Measurements from ENCODE around the gene ZNF14.
"Not testable (repeated sequence)": the region's sequence is repeated elsewhere in the genome, so short reads cannot be mapped to it uniquely, and the experiment has no call there.

Gene ZNF14

GRCh38 chr19:19743921-19744320 is 11.0 kb upstream of the ZNF14 start:
- H3K9ac ChIP-seq (ENCODE audit: low read depth, low read length); H3K27me3 ChIP-seq (ENCODE audit: control insufficient read depth, insufficient read depth, low read length); H3K4me1 ChIP-seq (ENCODE audit: control insufficient read depth, insufficient read depth, low read length); H3K4me3 ChIP-seq (ENCODE audit: low read depth, low read length); H3K36me3 ChIP-seq (ENCODE audit: control insufficient read depth, insufficient read depth, low read length); H3K9me3 ChIP-seq (ENCODE audit: control insufficient read depth, insufficient read depth, low read length): not testable (repeated sequence)

- Histone ChIP-seq H3K9me3 (ENCODE audit: control insufficient read depth, insufficient read depth, low read length) (no peaks in the 10 kb centered on the region), H3K9ac (ENCODE audit: low read depth, low read length) (no peak overlapping the region), H3K4me1 (ENCODE audit: control insufficient read depth, insufficient read depth, low read length) (no peaks in the 10 kb centered on the region), H3K36me3 (ENCODE audit: control insufficient read depth, insufficient read depth, low read length) (no peaks in the 10 kb centered on the region), H3K27me3 (ENCODE audit: control insufficient read depth, insufficient read depth, low read length) (no peaks in the 10 kb centered on the region), H3K4me3 (ENCODE audit: low read depth, low read length) (no peak overlapping the region)
Measured at GRCh38 chr19:19743176-19743575, 10.3 kb upstream of the ZNF14 start.

DNA sequence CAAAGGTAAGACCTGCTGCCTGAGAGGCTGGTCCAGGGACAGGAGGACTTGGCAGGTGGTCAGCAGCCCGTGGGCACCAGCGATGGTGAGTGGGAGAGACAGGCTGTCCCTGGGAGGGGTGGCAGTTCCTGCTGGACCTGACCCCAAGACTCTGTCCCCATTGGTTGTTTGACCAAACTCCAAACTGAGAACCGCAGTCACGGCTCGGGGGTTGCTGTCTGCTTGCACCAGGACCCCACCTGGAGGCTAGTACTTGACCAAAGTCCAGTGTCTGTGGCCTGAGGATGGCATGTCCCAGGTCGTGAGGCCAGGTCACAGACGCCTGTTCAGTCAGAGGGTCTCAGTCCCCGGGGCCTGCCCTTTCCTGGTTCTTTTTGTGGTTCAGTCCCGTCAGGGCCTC is 9.9 kb upstream of the ZNF14 start:
- Histone ChIP-seq H3K9ac (ENCODE audit: low read depth, low read length) (no peak overlapping the region), H3K36me3 (ENCODE audit: control insufficient read depth, insufficient read depth, low read length) (no peaks in the 10 kb centered on the region), H3K9me3 (ENCODE audit: control insufficient read depth, insufficient read depth, low read length) (no peaks in the 10 kb centered on the region), H3K4me3 (ENCODE audit: low read depth, low read length) (no peak overlapping the region), H3K27me3 (ENCODE audit: control insufficient read depth, insufficient read depth, low read length) (no peaks in the 10 kb centered on the region), H3K4me1 (ENCODE audit: control insufficient read depth, insufficient read depth, low read length) (no peaks in the 10 kb centered on the region)

- no peak overlapping the region for H3K9ac ChIP-seq (ENCODE audit: low read depth, low read length)
- no peak overlapping the region for H3K4me3 ChIP-seq (ENCODE audit: low read depth, low read length)
- no peaks in the 10 kb centered on the region for H3K27me3 ChIP-seq (ENCODE audit: control insufficient read depth, insufficient read depth, low read length)
- H3K4me1 ChIP-seq (ENCODE audit: control insufficient read depth, insufficient read depth, low read length), result no peaks in the 10 kb centered on the region
- no peaks in the 10 kb centered on the region for H3K9me3 ChIP-seq (ENCODE audit: control insufficient read depth, insufficient read depth, low read length)
- no peaks in the 10 kb centered on the region for H3K36me3 ChIP-seq (ENCODE audit: control insufficient read depth, insufficient read depth, low read length)
Measured at GRCh38 chr19:19741184-19741583, 8.3 kb upstream of the ZNF14 start.

- no peaks in the 10 kb centered on the region for H3K36me3 ChIP-seq (ENCODE audit: control insufficient read depth, insufficient read depth, low read length)
- no peak overlapping the region for H3K9ac ChIP-seq (ENCODE audit: low read depth, low read length)
- H3K4me1 ChIP-seq (ENCODE audit: control insufficient read depth, insufficient read depth, low read length), result no peaks in the 10 kb centered on the region
- H3K27me3 ChIP-seq (ENCODE audit: control insufficient read depth, insufficient read depth, low read length), result no peaks in the 10 kb centered on the region
- H3K9me3 ChIP-seq (ENCODE audit: control insufficient read depth, insufficient read depth, low read length), result no peaks in the 10 kb centered on the region
- no peak overlapping the region for H3K4me3 ChIP-seq (ENCODE audit: low read depth, low read length)
Measured at GRCh38 chr19:19740755-19741154, 7.8 kb upstream of the ZNF14 start.

- H3K36me3 ChIP-seq (ENCODE audit: control insufficient read depth, insufficient read depth, low read length), result no peaks in the 10 kb centered on the region
- H3K9ac ChIP-seq (ENCODE audit: low read depth, low read length), result no peak overlapping the region
- H3K4me3 ChIP-seq (ENCODE audit: low read depth, low read length), result no peak overlapping the region
- no peaks in the 10 kb centered on the region for H3K9me3 ChIP-seq (ENCODE audit: control insufficient read depth, insufficient read depth, low read length)
- no peaks in the 10 kb centered on the region for H3K27me3 ChIP-seq (ENCODE audit: control insufficient read depth, insufficient read depth, low read length)
- H3K4me1 ChIP-seq (ENCODE audit: control insufficient read depth, insufficient read depth, low read length), result no peaks in the 10 kb centered on the region
Measured at GRCh38 chr19:19738564-19738963, 5.7 kb upstream of the ZNF14 start.

- Histone ChIP-seq H3K36me3 (ENCODE audit: control insufficient read depth, insufficient read depth, low read length) (no peaks in the 10 kb centered on the region), H3K9ac (ENCODE audit: low read depth, low read length) (no peak overlapping the region), H3K4me3 (ENCODE audit: low read depth, low read length) (no peak overlapping the region), H3K9me3 (ENCODE audit: control insufficient read depth, insufficient read depth, low read length) (no peaks in the 10 kb centered on the region), H3K4me1 (ENCODE audit: control insufficient read depth, insufficient read depth, low read length) (no peaks in the 10 kb centered on the region), H3K27me3 (ENCODE audit: control insufficient read depth, insufficient read depth, low read length) (no peaks in the 10 kb centered on the region)
Measured at GRCh38 chr19:19737559-19738332, 4.8 kb upstream of the ZNF14 start.

DNA sequence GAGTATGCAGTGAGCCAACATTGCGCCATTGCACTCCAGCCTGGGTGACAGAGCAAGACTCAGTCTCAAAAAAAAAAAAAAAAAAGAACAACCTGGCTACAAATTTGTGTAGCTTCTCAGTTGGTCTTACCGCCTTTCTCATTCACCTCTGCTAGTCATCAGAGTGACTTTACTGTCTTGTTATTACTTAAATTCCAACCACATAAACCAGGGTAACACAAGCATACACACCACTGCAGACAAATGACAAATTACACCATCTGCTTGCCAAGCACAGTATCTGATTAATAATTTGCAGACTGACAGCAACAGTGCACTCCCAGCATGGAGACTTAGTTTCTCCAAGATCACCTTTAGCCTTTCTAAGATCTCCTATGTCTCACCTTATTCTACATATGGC is 11.0 kb downstream of the ZNF14 start:
- H3K4me3 ChIP-seq (ENCODE audit: low read depth, low read length), result no peak overlapping the region
- H3K27me3 ChIP-seq (ENCODE audit: control insufficient read depth, insufficient read depth, low read length), result no peaks in the 10 kb centered on the region
- no peak overlapping the region for H3K9ac ChIP-seq (ENCODE audit: low read depth, low read length)
- peaks cover 32% of the 10 kb centered on the region for H3K9me3 ChIP-seq (ENCODE audit: control insufficient read depth, insufficient read depth, low read length)
- no peaks in the 10 kb centered on the region for H3K4me1 ChIP-seq (ENCODE audit: control insufficient read depth, insufficient read depth, low read length)
- H3K36me3 ChIP-seq (ENCODE audit: control insufficient read depth, insufficient read depth, low read length), result no peaks in the 10 kb centered on the region

DNA sequence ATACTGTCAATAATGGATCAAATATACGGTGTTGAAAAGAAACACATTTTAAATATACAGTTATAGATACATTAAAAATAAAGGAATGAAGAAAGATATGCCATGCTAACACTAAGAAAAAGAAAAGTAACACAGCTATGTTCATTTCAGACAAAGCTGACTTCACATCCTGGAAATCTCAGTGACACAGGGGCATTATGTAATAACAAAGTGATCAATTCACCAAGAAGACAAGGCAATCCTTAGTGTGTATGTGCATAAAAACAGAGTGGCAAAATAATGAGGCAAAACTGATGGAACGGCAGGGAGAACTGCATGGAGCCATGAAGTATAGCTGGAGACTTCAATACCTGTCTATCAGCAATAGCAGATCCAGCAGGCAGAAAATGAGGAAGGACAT is 13.1 kb downstream of the ZNF14 start:
- H3K4me3 ChIP-seq (ENCODE audit: low read depth, low read length), result no peak overlapping the region
- no peak overlapping the region for H3K9ac ChIP-seq (ENCODE audit: low read depth, low read length)
- peaks cover 43% of the 10 kb centered on the region for H3K9me3 ChIP-seq (ENCODE audit: control insufficient read depth, insufficient read depth, low read length)
- no peaks in the 10 kb centered on the region for H3K27me3 ChIP-seq (ENCODE audit: control insufficient read depth, insufficient read depth, low read length)
- no peaks in the 10 kb centered on the region for H3K36me3 ChIP-seq (ENCODE audit: control insufficient read depth, insufficient read depth, low read length)
- no peaks in the 10 kb centered on the region for H3K4me1 ChIP-seq (ENCODE audit: control insufficient read depth, insufficient read depth, low read length)

DNA sequence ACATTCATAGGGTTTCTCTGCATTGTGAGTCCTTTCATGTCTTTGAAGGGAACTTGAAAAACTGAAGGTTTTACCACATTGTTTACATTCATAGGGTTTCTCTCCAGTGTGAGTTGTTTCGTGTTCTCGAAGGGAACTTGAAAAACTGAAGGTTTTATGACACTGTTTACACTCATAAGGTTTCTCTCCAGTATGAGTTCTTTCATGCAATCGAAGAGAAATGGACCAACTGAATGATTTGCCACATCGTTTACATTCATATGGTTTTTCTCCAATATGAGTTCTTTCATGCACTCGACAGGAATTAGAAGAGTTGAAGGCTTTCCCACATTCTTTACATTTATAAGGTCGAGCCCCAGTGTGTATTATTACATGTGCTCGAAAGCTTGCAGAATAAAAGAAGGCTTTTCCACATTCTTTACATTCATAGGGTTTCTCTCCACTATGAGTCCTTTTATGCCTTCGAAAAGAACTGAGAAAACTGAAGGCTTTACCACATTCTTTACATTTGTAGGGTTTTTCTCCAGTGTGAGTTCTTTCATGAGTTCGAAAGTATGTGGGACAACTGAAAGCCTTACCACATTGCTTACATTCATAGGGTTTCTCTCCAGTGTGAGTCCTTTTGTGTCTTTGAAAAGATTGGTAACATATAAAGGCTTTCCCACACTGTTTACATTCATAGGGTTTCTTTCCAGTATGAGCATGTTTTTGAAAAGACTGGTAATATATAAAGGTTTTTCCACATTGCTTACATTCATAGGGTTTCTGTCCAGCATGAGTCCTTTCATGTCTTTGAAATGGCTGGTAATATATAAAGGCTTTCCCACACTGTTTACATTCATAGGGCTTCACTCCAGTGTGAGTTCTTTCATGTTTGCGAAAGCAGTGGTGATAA is 20.7 kb downstream of the ZNF14 start:
- H3K4me3 ChIP-seq (ENCODE audit: low read depth, low read length), result no peak overlapping the region
- peaks cover 63% of the 10 kb centered on the region for H3K9me3 ChIP-seq (ENCODE audit: control insufficient read depth, insufficient read depth, low read length)
- no peak overlapping the region for H3K9ac ChIP-seq (ENCODE audit: low read depth, low read length)
- peaks cover 23% of the 10 kb centered on the region for H3K36me3 ChIP-seq (ENCODE audit: control insufficient read depth, insufficient read depth, low read length)
- no peaks in the 10 kb centered on the region for H3K4me1 ChIP-seq (ENCODE audit: control insufficient read depth, insufficient read depth, low read length)
- H3K27me3 ChIP-seq (ENCODE audit: control insufficient read depth, insufficient read depth, low read length), result no peaks in the 10 kb centered on the region

GRCh38 chr19:19711306-19711933 is 21.5 kb downstream of the ZNF14 start:
- peaks cover 59% of the 10 kb centered on the region for H3K9me3 ChIP-seq (ENCODE audit: control insufficient read depth, insufficient read depth, low read length)
- no peak overlapping the region for H3K4me3 ChIP-seq (ENCODE audit: low read depth, low read length)
- no peak overlapping the region for H3K9ac ChIP-seq (ENCODE audit: low read depth, low read length)
- peaks cover 23% of the 10 kb centered on the region for H3K36me3 ChIP-seq (ENCODE audit: control insufficient read depth, insufficient read depth, low read length)
- no peaks in the 10 kb centered on the region for H3K27me3 ChIP-seq (ENCODE audit: control insufficient read depth, insufficient read depth, low read length)
- H3K4me1 ChIP-seq (ENCODE audit: control insufficient read depth, insufficient read depth, low read length), result no peaks in the 10 kb centered on the region

Measured in iPS-15b (cell line).